ENCODE measurements around the gene SMAD1. TPM values are rescaled to one million over a fixed set of nuclear protein-coding genes. Genes with fewer than 3 reads are reported as not detected.

Gene SMAD1
- total RNA-seq, 2 experiments from 2014 or later: 5.3 to 10.7 TPM

DNA sequence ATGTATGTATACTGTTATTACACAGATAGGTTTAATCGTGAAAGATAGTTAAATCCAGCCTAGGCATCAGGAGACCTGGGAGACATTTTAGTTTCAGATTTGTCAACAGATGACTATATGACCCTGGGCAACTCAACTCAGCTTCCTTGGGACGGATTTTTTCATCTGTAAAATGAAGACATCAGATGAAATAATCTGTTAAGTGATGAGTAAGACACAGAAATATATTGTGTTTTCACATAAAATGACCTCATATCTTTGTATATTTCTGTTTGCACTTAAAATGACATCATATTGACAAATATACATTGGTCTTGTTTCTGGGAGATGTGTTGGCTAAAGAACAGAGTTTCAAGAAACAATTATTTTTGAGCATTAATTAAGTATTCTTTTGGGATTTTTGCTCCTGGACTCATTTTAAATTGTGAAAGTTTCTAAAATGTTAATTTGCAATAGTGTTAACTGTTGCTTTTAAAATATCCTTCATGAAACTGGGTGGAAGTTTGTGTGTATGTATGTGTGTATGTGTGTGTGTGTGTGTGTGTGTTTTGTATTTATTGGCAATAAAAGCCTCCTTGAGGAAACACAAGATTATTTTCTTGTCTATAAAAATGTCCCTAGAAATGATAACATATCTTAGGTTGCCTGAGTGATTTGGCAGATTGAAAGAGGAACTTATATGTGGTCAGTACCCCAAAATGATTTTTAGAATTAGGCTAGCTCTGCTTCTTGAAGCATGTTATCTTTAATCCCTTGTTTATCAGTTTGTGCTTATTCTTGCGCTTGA lies 108.5 kb downstream of the SMAD1 start:
- Mint-ChIP-seq H3K27me3 (peaks cover 12% of the 10 kb centered on the region), H3K36me3 (ENCODE audit: low read depth) (no peaks in the 10 kb centered on the region), H3K4me1 (no peaks in the 10 kb centered on the region), H3K9me3 (ENCODE audit: low read depth) (no peaks in the 10 kb centered on the region), H3K4me3 (no peak overlapping the region), H3K27ac (no peak overlapping the region)
- DNase-seq: no peak
- ChIA-PET CTCF (interaction anchor here (1.1 kb wide), 1 partner anchor 19 kb away, joined by 4 read pairs; no protein-coding TSS in a partner anchor), POLR2A (no interaction called here)
- intact Hi-C loops (cut with DNase I, micrococcal nuclease): no loop called here
- no peak for ATAC-seq

DNA sequence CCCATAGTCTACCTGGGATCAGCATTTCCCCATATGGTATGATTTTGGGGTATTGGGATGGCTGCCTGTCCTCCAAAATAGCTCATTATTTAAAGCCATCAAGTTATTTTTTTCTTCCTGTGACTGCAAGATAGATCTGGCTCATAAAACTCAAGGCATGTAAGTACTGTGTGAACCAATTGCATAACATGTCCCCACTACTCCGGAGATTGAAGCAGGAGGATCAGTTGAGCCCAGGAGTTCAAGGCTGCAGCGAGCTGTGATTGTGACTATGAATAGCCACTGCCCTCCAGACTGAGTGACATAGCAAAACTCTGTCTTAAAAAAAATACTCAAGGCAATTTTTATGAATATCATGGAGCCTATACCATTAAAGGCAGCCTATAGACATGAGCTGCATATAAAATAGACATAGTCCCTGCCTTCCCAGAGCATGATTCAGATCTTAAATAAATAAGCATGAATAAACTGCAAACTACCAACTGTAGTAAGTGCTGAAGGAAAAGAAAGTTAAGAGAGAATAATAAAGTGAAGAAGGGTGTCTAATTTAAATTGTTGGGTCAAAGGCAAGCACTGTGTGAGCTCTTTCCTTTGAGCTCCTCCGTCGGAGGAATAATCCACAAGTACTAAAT lies 120.6 kb downstream of the SMAD1 start:
- Mint-ChIP-seq H3K27me3 (peaks cover 10% of the 10 kb centered on the region), H3K4me3 (no peak overlapping the region), H3K9me3 (ENCODE audit: low read depth) (peaks cover 9% of the 10 kb centered on the region), H3K36me3 (ENCODE audit: low read depth) (no peaks in the 10 kb centered on the region), H3K4me1 (no peaks in the 10 kb centered on the region), H3K27ac (no peak overlapping the region)
- DNase-seq (no peak), ATAC-seq (no peak)
- POLR2A ChIA-PET: no interaction called here
- intact Hi-C loops (cut with DNase I, micrococcal nuclease): no loop called here
- CTCF ChIA-PET: interaction anchor here (1.7 to 1.8 kb wide), 2 partner anchors 10 to 16 kb away, joined by 4 to 8 read pairs; partner anchors contain the start of gene MMAA

DNA sequence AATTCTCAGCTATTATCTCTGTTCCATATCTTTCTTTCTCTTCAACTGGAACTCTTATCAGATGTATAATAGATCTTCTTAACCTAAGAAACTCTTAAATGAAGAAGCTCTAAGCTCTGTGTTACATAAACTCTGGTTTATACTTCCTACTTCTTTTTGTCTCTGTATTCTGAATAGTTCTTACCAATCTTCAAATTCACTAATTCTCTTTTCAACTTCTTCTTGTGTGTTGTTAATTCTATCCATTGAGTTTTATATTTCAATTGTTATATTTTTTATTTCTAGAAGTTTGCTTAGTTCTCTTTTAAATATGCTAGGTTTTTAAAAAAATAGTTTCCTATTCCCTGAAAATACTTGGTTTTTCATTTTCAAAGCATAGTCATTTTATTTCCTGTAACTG lies 124.3 kb downstream of the SMAD1 start:
- Mint-ChIP-seq H3K4me3 (no peak overlapping the region), H3K27ac (no peak overlapping the region), H3K36me3 (ENCODE audit: low read depth) (no peaks in the 10 kb centered on the region), H3K9me3 (ENCODE audit: low read depth) (peaks cover 9% of the 10 kb centered on the region), H3K27me3 (peaks cover 6% of the 10 kb centered on the region), H3K4me1 (no peaks in the 10 kb centered on the region)
- ChIA-PET CTCF (no interaction called here), POLR2A (no interaction called here)
- ATAC-seq (no peak), DNase-seq (no peak)
- intact Hi-C loops (cut with DNase I, micrococcal nuclease): no loop called here

Other genes with a start within 250 kb of the SMAD1 start
- gene MMAA, start 137.5 kb downstream of the SMAD1 start, total RNA-seq: 10 to 100 TPM; 19.2 to 20.8 TPM
- gene C4orf51, start 198.3 kb downstream of the SMAD1 start, total RNA-seq: not detected